Measurements from ENCODE around the gene RPUSD1. TPM values are rescaled to one million over a fixed set of nuclear protein-coding genes. Genes with fewer than 3 reads are reported as not detected.

RPUSD1 gene
- polyA plus RNA-seq, 1 donor (not counting 4 experiments of a cell fraction or from before 2014, with no cell fraction given): 11.9 TPM

GRCh38 chr16:794091-794822 is 6.1 kb upstream of the RPUSD1 start:
- Histone ChIP-seq H4K20me1 (ENCODE audit: control insufficient read depth, extremely low read depth, insufficient read depth, low read length) (peaks cover under 1% of the 10 kb centered on the region), H3K27me3 (ENCODE audit: control insufficient read depth, extremely low read depth, insufficient read depth, low read length) (peaks cover 4% of the 10 kb centered on the region), H3K4me3 (ENCODE audit: control insufficient read depth in 2 of 3, extremely low read depth in 1 of 3, insufficient read depth in 2 of 3, low read depth in 1 of 3, low read length in 3 of 3) (no peak overlapping the region), H3K9me1 (ENCODE audit: control insufficient read depth, extremely low read depth, insufficient read depth, low read length) (no peaks in the 10 kb centered on the region), H3K9me3 (ENCODE audit: control insufficient read depth, low read depth, low read length) (no peaks in the 10 kb centered on the region), H3K27ac (ENCODE audit: control insufficient read depth, insufficient read depth, low read length) (no peak overlapping the region), H2AFZ (ENCODE audit: control insufficient read depth, low read length) (no peak overlapping the region), H3K36me3 (ENCODE audit: control insufficient read depth in 2 of 2, extremely low read depth in 1 of 2, insufficient read depth in 2 of 2, low read length in 2 of 2) (peaks cover 0 to 4% of the 10 kb centered on the region in 2 experiments), H3K9ac (ENCODE audit: control insufficient read depth, extremely low read depth, insufficient read depth, low read length) (no peak overlapping the region), H3K79me2 (ENCODE audit: control insufficient read depth, insufficient read depth, low read length) (peaks cover 7% of the 10 kb centered on the region), H3K4me2 (ENCODE audit: control insufficient read depth, extremely low read depth, insufficient read depth, low read depth, low read length) (no peak overlapping the region), H3K4me1 (ENCODE audit: control insufficient read depth, extremely low read depth, insufficient read depth, low read length) (peaks cover 4% of the 10 kb centered on the region)
- TF ChIP-seq CTCF (optimal IDR thresholded peaks at IDR 0.05 in 1 of 3, IDR thresholded peaks at IDR 0.05 in 1 of 3, conservative IDR thresholded peaks at IDR 0.05 in 1 of 3; ENCODE audit: extremely low read depth in 1 of 3, insufficient read depth in 2 of 3, low read length in 3 of 3): no peak
- TF ChIP-seq EZH2 (IDR thresholded peaks at IDR 0.05; ENCODE audit: low read length): no peak
- dilution Hi-C loops (cut with MboI; ENCODE audit: extremely low pct_ligation_motif_present, low sequenced_read_pairs): no loop called here
- no peak for FAIRE-seq
- no peak for DNase-seq (ENCODE audit: low read depth, low spot score)

- Histone ChIP-seq H3K9me1 (ENCODE audit: control insufficient read depth, extremely low read depth, insufficient read depth, low read length) (no peaks in the 10 kb centered on the region), H3K27ac (ENCODE audit: control insufficient read depth, insufficient read depth, low read length) (no peak overlapping the region), H2AFZ (ENCODE audit: control insufficient read depth, low read length) (no peak overlapping the region), H3K4me1 (ENCODE audit: control insufficient read depth, extremely low read depth, insufficient read depth, low read length) (peaks cover 8% of the 10 kb centered on the region), H4K20me1 (ENCODE audit: control insufficient read depth, extremely low read depth, insufficient read depth, low read length) (no peaks in the 10 kb centered on the region), H3K36me3 (ENCODE audit: control insufficient read depth in 2 of 2, extremely low read depth in 1 of 2, insufficient read depth in 2 of 2, low read length in 2 of 2) (peaks cover 0 to 4% of the 10 kb centered on the region in 2 experiments), H3K79me2 (ENCODE audit: control insufficient read depth, insufficient read depth, low read length) (peaks cover 13% of the 10 kb centered on the region), H3K4me3 (ENCODE audit: control insufficient read depth in 2 of 3, extremely low read depth in 1 of 3, insufficient read depth in 2 of 3, low read depth in 1 of 3, low read length in 3 of 3) (no peak overlapping the region), H3K9me3 (ENCODE audit: control insufficient read depth, low read depth, low read length) (no peaks in the 10 kb centered on the region), H3K4me2 (ENCODE audit: control insufficient read depth, extremely low read depth, insufficient read depth, low read depth, low read length) (no peak overlapping the region), H3K27me3 (ENCODE audit: control insufficient read depth, extremely low read depth, insufficient read depth, low read length) (no peaks in the 10 kb centered on the region), H3K9ac (ENCODE audit: control insufficient read depth, extremely low read depth, insufficient read depth, low read length) (no peak overlapping the region)
- no peak for FAIRE-seq
- no peak for DNase-seq (ENCODE audit: low read depth, low spot score)
- dilution Hi-C loops (cut with MboI; ENCODE audit: extremely low pct_ligation_motif_present, low sequenced_read_pairs): no loop called here
- TF ChIP-seq EZH2 (IDR thresholded peaks at IDR 0.05; ENCODE audit: low read length) (no peak), CTCF (optimal IDR thresholded peaks at IDR 0.05 in 1 of 3, IDR thresholded peaks at IDR 0.05 in 1 of 3, conservative IDR thresholded peaks at IDR 0.05 in 1 of 3; ENCODE audit: extremely low read depth in 1 of 3, insufficient read depth in 2 of 3, low read length in 3 of 3) (no peak)
Observed at GRCh38 chr16:793414-793813, 5.2 kb upstream of the RPUSD1 start.

All from keratinocyte (primary cell).